PC-3 (cell line): ENCODE results near the gene TRPM8. TPM values are rescaled to one million over a fixed set of nuclear protein-coding genes. Genes with fewer than 3 reads are reported as not detected.
A peak's percentile ranks its signal among the peaks of the same experiment; 100 is the strongest.

Experiments used
- ATAC-seq: fragments of 200-7000 bp; cut with Tn5 transposase; 2 replicates; pipeline ENCODE4 v1.9.1; 2020; ENCODE audit warnings: mild to moderate bottlenecking, moderate library complexity
- BruUV-seq: library from RNA; stranded (reverse); fragments of 400-500 nt; replicated peaks from 2 replicates; lab custom pipeline; 2021; lab: Mats Ljungman, UMichigan
- CTCF ChIA-PET: fragments of 300-600 bp; sonication (Branson Sonifier 250); formaldehyde crosslinking; loops from one replicate; lab custom pipeline; 2022; ENCODE audit warnings: antibody characterized with exemption; lab: Charles Lee
- POLR2A ChIA-PET: fragments of 300-600 bp; sonication (Branson Sonifier 250); formaldehyde crosslinking; loops from one replicate; lab custom pipeline; 2022; ENCODE audit warnings: antibody characterized with exemption; ENCODE audit not compliant: unreplicated experiment; lab: Charles Lee
- DNase-seq: peaks from one replicate; pipeline ENCODE4 v3.0.0-alpha.2; 2015
- H2AFZ ChIP-seq: fragments of 300-600 bp; sonication (generic); 2 replicates; pipeline ENCODE4 v1.6.0; 2016; ENCODE audit warnings: antibody characterized with exemption, low read length
- H3F3A ChIP-seq: fragments of 300-600 bp; sonication (generic); one replicate; pipeline ENCODE4 v1.6.0; 2017; ENCODE audit warnings: antibody characterized with exemption, low read length, control low read depth, mild to moderate bottlenecking; ENCODE audit not compliant: unreplicated experiment
- H3K27ac ChIP-seq: fragments of 300-600 bp; sonication (generic); 2 replicates; pipeline ENCODE4 v1.5.1; 2016; ENCODE audit warnings: mild to moderate bottlenecking, low read length
- H3K27me3 ChIP-seq: fragments of 300-600 bp; sonication (generic); 2 replicates; pipeline ENCODE4 v1.6.1; 2016; ENCODE audit warnings: low read length, mixed read lengths
- H3K36me3 ChIP-seq: fragments of 300-600 bp; sonication (generic); 2 replicates; pipeline ENCODE4 v1.6.1; 2016; ENCODE audit warnings: low read depth, mixed run types, low read length, mixed read lengths
- H3K4me1 ChIP-seq: fragments of 300-600 bp; sonication (generic); 2 replicates; pipeline ENCODE4 v1.5.1; 2016; ENCODE audit warnings: low read length; ENCODE audit not compliant: insufficient read depth
- H3K4me2 ChIP-seq: fragments of 300-600 bp; sonication (generic); 2 replicates; pipeline ENCODE4 v1.6.0; 2016; ENCODE audit warnings: low read length
- H3K4me3 ChIP-seq: fragments of 300-600 bp; sonication (generic); 2 replicates; pipeline ENCODE4 v1.5.1; 2016; ENCODE audit warnings: mild to moderate bottlenecking, low read length, mixed read lengths
- H3K79me2 ChIP-seq: fragments of 300-600 bp; sonication (generic); 2 replicates; pipeline ENCODE4 v1.6.1; 2017; ENCODE audit warnings: low read length, mixed read lengths
- H3K9ac ChIP-seq: fragments of 300-600 bp; sonication (generic); 2 replicates; pipeline ENCODE4 v1.6.0; 2016; ENCODE audit warnings: mild to moderate bottlenecking, low read length
- H3K9me2 ChIP-seq: fragments of 300-600 bp; sonication (generic); replicated peaks from 2 replicates; pipeline ENCODE4 v1.6.1; 2016; ENCODE audit warnings: mixed run types, low read length, mixed read lengths
- H3K9me3 ChIP-seq: fragments of 300-600 bp; sonication (generic); 2 replicates; pipeline ENCODE4 v1.6.1; 2016; ENCODE audit warnings: low read length, mixed read lengths
- H4K20me1 ChIP-seq: fragments of 300-600 bp; sonication (generic); 2 replicates; pipeline ENCODE4 v1.6.1; 2016; ENCODE audit warnings: low read length, mixed read lengths
- CTCF ChIP-seq: fragments of 300-600 bp; sonication (generic); conservative IDR thresholded peaks from 2 replicates; pipeline ENCODE4 v1.5.1; 2017; ENCODE audit warnings: antibody characterized with exemption, low read depth, mild to moderate bottlenecking, low read length
- EZH2 ChIP-seq: fragments of 300-600 bp; sonication (generic); IDR thresholded peaks from one replicate; pipeline ENCODE4 v1.6.1; 2017; ENCODE audit warnings: antibody characterized with exemption, mild to moderate bottlenecking, low read length; ENCODE audit not compliant: unreplicated experiment
- EZH2phosphoT487 ChIP-seq: fragments of 300-600 bp; sonication (generic); IDR thresholded peaks from 2 replicates; pipeline ENCODE4 v1.6.1; 2018; ENCODE audit warnings: mild to moderate bottlenecking, antibody characterized with exemption, low read length, borderline replicate concordance
- intact Hi-C: fragments of 100-400 bp; cut with micrococcal nuclease; formaldehyde crosslinking; loops from 2 replicates; pipeline ENCODE4 v1.9.0; 2023
- total RNA-seq: library from RNA; depleted of rRNA; stranded (reverse); fragments of >200 nt; gene quantifications from 2 replicates; pipeline ENCODE4 v1.2.3, GENCODE V29; 2014

The TRPM8 gene
- total RNA-seq, 1 experiment from 2014 or later: not detected

DNA sequence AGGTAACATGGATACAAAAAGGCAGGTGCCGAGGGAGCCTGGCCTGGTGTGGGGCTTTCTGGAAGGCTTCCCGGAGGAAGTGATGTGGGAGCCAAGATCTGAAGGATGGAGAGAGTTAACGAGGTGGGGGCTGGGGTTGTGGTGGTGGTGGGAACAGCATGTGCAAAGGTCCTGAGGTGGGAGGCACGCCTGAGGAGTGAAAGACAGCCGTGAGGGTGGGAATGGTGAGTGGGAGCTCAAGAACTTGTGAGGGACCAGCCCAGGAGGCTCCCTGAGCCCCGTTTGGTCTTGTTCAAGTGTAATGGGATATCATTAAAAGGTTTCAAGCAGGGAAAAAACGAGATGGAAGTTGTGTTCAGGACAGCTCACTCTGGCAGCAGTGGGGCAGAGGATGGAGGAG lies 35.2 kb downstream of the TRPM8 start:
- Histone ChIP-seq H3K36me3 (no peaks in the 10 kb centered on the region), H3F3A (no peaks in the 10 kb centered on the region), H3K4me2 (no peak overlapping the region), H3K4me1 (no peaks in the 10 kb centered on the region), H3K27ac (no peak overlapping the region), H4K20me1 (no peaks in the 10 kb centered on the region), H3K9me3 (no peaks in the 10 kb centered on the region), H3K27me3 (peaks cover 25% of the 10 kb centered on the region), H3K4me3 (no peak overlapping the region), H3K79me2 (no peaks in the 10 kb centered on the region), H3K9ac (no peak overlapping the region), H2AFZ (no peak overlapping the region), H3K9me2 (no peaks in the 10 kb centered on the region)
- ChIA-PET POLR2A (no interaction called here), CTCF (no interaction called here)
- DNase-seq (no peak), ATAC-seq (no peak)
- BruUV-seq: no TSS peak
- TF ChIP-seq CTCF (no peak), EZH2phosphoT487 (no peak), EZH2 (no peak)
- intact Hi-C loops: no loop called here

GRCh38 chr2:233953087-233953801 lies 36.1 kb downstream of the TRPM8 start:
- ChIA-PET POLR2A (no interaction called here), CTCF (interaction anchor here (0.5 kb wide), 1 partner anchor 928 kb away, joined by 4 read pairs; no protein-coding TSS in a partner anchor)
- Histone ChIP-seq H3K4me1 (no peaks in the 10 kb centered on the region), H3K4me3 (no peak overlapping the region), H3K79me2 (no peaks in the 10 kb centered on the region), H3K4me2 (no peak overlapping the region), H3K27me3 (peaks cover 25% of the 10 kb centered on the region), H3F3A (no peaks in the 10 kb centered on the region), H2AFZ (no peak overlapping the region), H3K9me2 (no peaks in the 10 kb centered on the region), H3K27ac (no peak overlapping the region), H3K9ac (no peak overlapping the region), H3K36me3 (no peaks in the 10 kb centered on the region), H3K9me3 (no peaks in the 10 kb centered on the region), H4K20me1 (no peaks in the 10 kb centered on the region)
- intact Hi-C loops: no loop called here
- no peak for DNase-seq
- no TSS peak for BruUV-seq
- TF ChIP-seq EZH2phosphoT487 (no peak), CTCF (no peak)
- ATAC-seq: peak; percentile 53; the same call in 1 of the 2 replicates

DNA sequence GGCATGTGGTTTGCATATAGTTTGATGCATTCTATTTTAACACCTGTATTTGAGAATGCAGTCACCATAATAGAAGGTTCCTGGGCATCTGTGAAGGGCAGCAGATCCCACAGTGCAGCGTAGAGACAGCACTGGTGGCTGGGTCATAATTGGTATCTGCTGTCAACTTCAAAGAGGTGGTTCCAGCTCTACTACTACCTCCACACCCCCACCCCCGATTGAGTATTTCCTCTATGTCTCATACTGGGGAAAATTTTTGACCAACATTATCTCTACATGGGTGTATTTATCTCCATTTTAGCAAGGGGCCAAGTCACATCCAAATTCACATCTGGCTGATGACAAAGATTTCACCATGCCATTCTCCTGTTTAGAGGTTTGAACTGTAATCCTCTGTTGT lies 43.0 kb downstream of the TRPM8 start:
- Histone ChIP-seq H3K4me3 (no peak overlapping the region), H3K9me3 (no peaks in the 10 kb centered on the region), H3K27me3 (0 out of 2 replicates have a peak, but pooled peaks cover under 1% of the 10 kb centered on the region), H3K36me3 (no peaks in the 10 kb centered on the region), H3K4me2 (no peak overlapping the region), H4K20me1 (no peaks in the 10 kb centered on the region), H3K4me1 (no peaks in the 10 kb centered on the region), H3K27ac (no peak overlapping the region), H3K79me2 (no peaks in the 10 kb centered on the region), H3K9me2 (no peaks in the 10 kb centered on the region), H3F3A (no peaks in the 10 kb centered on the region), H2AFZ (no peak overlapping the region), H3K9ac (no peak overlapping the region)
- TF ChIP-seq EZH2 (no peak), EZH2phosphoT487 (no peak), CTCF (no peak)
- ChIA-PET POLR2A (no interaction called here), CTCF (no interaction called here)
- BruUV-seq: no TSS peak
- DNase-seq (no peak), ATAC-seq (no peak)
- intact Hi-C loops: no loop called here
